ENCODE results near the gene HAP1.

GRCh38 chr17:41717408-41718286 is 16.8 kb downstream of the HAP1 start:
- TF ChIP-seq CTCF (IDR thresholded peaks at IDR 0.05; ENCODE audit: low read depth, low read length) = no peak
- no peak for TF ChIP-seq MYC (IDR thresholded peaks at IDR 0.05; ENCODE audit: low read depth, low read length)

Measured in NB4 (cell line).